NCI-H345 treated with DMSO at 0.1 percent for 48 hours (cell line): Measurements from ENCODE around the gene E2F7.
A peak's percentile ranks its signal among the peaks of the same experiment; 100 is the strongest.

Experiments
- DNase-seq: peaks from one replicate; lab custom pipeline; 2025; ENCODE audit not compliant: unreplicated experiment; lab: John Stamatoyannopoulos, UW

E2F7 gene

DNA sequence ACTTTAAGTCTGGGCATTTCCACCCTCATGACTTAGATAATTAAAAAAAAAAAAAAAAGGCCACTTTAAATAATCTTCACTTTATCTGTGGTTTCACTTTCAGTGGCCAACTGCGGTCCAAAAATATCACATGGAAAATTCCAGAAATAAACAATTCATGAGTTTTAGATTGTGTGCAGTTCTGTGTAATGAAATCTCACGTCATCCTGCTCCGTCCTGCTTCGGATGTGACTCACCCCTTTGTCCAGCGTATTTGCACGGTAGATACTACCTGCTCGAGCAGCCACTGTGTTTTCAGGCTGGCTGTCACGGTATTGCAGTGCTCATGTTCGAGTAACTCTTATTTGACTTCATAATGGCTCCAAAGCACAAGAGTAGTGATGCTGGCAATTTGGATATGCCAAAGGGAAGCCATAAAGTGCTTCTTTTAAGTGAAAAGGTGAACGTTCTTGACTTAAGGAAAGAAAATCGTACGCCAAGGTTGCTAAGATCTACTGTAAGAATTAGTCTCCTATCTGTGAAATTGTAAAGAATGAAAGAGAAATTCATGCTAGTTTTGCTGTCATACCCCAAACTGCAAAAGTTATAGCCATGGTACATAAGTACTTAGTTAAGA lies 2.4 kb downstream of the E2F7 start:
- DNase-seq, result no peak

GRCh38 chr12:77062396-77062795 lies 3.0 kb downstream of the E2F7 start:
- DNase-seq, result no peak

GRCh38 chr12:77060883-77061240 lies 4.5 kb downstream of the E2F7 start:
- DNase-seq, result no peak

- DNase-seq, result no peak
Observed at GRCh38 chr12:77060136-77060882, 5.1 kb downstream of the E2F7 start.

- DNase-seq, result no peak
Observed at GRCh38 chr12:77058740-77059139, 6.6 kb downstream of the E2F7 start.

DNA sequence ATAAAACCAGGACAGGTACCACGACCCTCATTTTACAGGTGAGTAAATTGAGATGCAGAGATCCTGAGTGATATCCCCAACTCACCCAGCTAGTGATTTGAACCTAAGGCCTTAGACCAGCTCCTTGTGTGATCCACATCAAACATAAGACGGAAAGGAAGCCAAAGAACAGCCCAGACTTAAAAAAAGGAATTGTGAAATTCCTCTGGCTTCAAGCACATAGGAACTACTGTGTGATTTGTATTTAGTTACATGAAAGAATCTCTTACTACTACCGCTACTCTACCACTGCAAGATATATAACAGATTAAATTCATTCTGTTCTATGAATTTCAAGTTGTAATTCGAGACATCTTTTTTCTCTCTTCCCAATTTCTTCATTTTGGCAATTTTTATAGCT lies 10.5 kb downstream of the E2F7 start:
- DNase-seq, result no peak

DNA sequence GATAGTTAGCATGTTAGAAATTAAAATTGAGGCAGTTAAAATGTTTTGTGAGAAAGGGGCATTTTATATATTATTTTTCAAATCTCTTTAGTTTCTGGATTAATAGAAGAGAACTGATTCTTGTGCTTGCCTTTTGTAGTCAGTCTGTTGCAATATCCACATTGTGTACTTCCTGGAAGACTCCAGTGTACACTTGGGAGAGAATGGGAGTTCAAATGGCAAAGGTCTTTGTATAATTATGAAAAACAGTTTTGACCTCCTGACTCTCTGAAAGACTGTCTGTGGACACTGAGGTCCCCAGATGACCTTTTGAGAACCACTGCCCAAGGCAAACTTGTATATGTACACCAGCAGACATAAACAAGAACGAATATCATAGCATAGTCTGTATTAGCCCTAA lies 12.1 kb downstream of the E2F7 start:
- DNase-seq, result no peak

GRCh38 chr12:77049767-77050353 lies 15.5 kb downstream of the E2F7 start:
- peak; percentile 71 for DNase-seq

- DNase-seq, result no peak
Observed at GRCh38 chr12:77047341-77048109, 17.8 kb downstream of the E2F7 start.

GRCh38 chr12:77046468-77046867 lies 18.9 kb downstream of the E2F7 start:
- DNase-seq, result no peak

DNA sequence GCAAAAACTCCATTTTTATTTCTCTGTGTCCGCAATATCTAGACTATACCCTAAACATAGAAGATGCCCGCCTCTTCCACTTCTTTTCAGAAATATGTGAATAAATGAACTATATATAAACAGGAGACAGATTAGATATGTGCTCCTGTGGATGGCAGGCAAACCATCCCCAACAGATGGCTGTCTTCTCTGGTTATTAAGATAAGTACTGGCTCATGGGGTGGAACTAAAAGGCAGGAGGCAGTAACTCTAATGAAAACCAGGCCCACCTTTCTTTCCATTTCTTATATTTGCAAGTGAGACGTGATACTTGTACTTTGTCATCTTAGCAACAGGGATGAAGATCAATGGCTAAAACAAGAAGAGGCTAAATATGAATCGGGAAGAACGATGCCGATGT lies 20.2 kb downstream of the E2F7 start:
- DNase-seq, result no peak

DNA sequence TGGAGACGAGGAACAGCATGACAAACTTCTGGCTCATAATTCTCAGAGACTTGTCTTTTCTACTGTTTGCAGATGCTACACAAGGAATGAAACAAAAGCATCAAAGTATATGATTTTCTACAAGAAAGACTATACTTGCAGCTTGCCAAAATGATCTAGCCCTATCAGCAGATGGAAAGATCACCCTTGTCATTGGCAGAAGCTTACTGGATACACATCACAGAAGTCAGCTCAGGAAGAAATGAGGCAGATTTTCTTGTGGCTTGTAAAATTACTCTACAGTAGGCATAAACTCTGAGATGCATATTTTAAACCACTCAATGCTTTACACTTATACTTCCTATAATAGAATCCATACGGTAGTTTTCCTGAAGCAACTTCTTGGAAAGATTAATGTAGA lies 20.6 kb downstream of the E2F7 start:
- no peak for DNase-seq

DNA sequence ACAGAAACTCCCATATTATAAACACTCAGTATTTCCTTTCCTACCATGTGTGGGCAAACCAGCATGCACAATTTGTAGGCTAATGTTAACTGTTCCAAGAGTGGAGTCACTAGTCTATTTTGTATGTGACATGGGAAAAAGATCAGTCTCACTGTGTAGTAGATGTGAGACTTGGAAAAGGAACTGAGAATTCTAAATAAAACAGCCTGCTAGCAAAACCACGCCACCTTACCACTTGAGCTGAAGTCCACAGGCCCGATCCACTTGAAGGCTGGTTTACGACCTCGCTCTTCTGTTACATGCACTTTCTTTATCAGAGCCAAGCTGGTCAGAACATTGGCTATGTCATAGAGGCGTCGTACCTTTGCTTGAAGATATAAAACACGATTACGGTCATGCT lies 22.5 kb downstream of the E2F7 start:
- no peak for DNase-seq

GRCh38 chr12:77040231-77040630 lies 25.1 kb downstream of the E2F7 start:
- no peak for DNase-seq

DNA sequence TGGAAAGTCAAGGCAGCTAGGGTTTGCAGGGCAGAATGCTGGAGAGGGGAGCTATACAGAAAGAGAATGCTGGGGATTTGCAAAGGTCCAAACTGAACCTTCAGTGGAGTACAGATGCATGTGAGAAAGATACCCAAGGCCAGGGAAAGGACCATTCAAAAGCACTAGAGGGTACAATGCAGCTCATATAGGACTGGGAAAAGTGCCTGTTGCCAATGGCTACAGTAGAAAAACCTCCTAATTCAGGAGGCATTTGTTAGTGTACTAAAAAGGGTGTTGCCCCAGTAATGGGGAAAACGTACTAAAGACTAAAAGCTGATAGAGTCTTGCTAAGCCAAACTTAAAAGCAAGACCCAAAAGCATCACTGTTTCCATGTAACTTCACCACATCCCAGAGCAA lies 30.1 kb downstream of the E2F7 start:
- DNase-seq, result no peak

GRCh38 chr12:77033658-77034536 lies 31.5 kb downstream of the E2F7 start:
- DNase-seq, result no peak

- DNase-seq, result no peak
Observed at GRCh38 chr12:77032406-77032805, 33.0 kb downstream of the E2F7 start.

- no peak for DNase-seq
Observed at GRCh38 chr12:77031745-77032144, 33.6 kb downstream of the E2F7 start.

- DNase-seq, result no peak
Observed at GRCh38 chr12:77025782-77026314, 39.5 kb downstream of the E2F7 start.

DNA sequence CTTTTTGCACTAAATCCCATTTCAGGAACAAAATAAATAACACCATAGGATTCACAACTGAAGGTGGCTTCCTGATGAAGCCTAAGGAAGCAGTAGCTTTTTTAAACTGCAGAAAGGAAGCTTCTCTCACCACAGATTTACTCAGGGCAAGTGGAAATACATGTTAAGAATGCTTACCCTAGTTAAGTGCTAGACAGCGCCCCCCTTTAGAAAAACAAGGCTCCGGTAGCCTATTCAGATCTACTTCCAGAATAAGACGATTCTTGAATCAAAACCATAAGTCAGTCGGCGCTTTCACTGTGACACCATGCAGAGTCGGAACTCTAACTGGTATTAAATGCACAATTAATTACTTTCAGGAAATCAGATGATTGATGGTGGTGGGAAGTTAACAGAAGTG lies 41.9 kb downstream of the E2F7 start:
- DNase-seq, result no peak

DNA sequence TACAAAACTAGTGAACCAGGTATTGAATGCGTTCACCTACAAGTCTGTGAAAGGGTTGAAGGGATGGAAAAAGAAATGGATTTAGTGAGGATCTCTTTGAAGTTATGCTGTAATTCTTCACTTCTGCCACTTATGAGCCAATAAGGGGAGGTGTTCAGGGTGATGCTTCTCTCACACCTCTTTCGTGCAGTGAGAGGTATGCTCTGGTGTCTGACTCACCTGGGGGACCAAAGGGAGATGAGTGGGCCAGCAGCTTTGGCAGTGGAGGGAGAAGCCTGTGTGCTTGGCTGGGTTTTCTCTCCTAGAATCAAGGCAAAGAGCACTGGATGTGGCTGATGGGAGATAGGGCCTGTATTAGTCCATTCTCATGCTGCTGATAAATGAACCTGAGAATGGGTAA lies 45.4 kb downstream of the E2F7 start:
- no peak for DNase-seq
